Mesangial cell (primary cell): Measurements from ENCODE around the gene SEC11C. TPM values are rescaled to one million over a fixed set of nuclear protein-coding genes. Genes with fewer than 3 reads are reported as not detected.

Source experiments
- total RNA-seq: library from RNA; depleted of rRNA; stranded (reverse); fragments of >200 nt; gene quantifications from 2 replicates; pipeline ENCODE4 v1.2.3, GENCODE V29; 2015

The SEC11C gene
- total RNA-seq = 20.9 and 40.2 TPM in 2 replicates

GRCh38 chr18:59139615-59140301 is at the start of gene SEC11C:
SEC11C (plus strand) TSS chr18:59139884; CDS start chr18:59139949, 65 bp downstream.

Other genes starting within 250 kb of the SEC11C start
- gene GRP, start 80.3 kb downstream of the SEC11C start, total RNA-seq = not detected in 2 replicates
- gene RAX, start 133.6 kb downstream of the SEC11C start, total RNA-seq = not detected in 2 replicates
- not detected in 2 replicates for gene CPLX4, start 178.8 kb downstream of the SEC11C start, total RNA-seq
- 86.2 and 118 TPM in 2 replicates for gene LMAN1, start 219.4 kb downstream of the SEC11C start, total RNA-seq